SKM-1 treated with dmso at 0.1 percent for 144 hours (cell line): ENCODE data around the gene STX1A.

ENCODE experiments used
- DNase-seq: peaks from one replicate; lab custom pipeline; 2025; ENCODE audit not compliant: unreplicated experiment; lab: John Stamatoyannopoulos, UW

Gene STX1A

GRCh38 chr7:73708961-73709549 lies 10.4 kb downstream of the STX1A start:
- DNase-seq = no peak

- DNase-seq = no peak
Observed at GRCh38 chr7:73707045-73707631, 12.3 kb downstream of the STX1A start.

DNA sequence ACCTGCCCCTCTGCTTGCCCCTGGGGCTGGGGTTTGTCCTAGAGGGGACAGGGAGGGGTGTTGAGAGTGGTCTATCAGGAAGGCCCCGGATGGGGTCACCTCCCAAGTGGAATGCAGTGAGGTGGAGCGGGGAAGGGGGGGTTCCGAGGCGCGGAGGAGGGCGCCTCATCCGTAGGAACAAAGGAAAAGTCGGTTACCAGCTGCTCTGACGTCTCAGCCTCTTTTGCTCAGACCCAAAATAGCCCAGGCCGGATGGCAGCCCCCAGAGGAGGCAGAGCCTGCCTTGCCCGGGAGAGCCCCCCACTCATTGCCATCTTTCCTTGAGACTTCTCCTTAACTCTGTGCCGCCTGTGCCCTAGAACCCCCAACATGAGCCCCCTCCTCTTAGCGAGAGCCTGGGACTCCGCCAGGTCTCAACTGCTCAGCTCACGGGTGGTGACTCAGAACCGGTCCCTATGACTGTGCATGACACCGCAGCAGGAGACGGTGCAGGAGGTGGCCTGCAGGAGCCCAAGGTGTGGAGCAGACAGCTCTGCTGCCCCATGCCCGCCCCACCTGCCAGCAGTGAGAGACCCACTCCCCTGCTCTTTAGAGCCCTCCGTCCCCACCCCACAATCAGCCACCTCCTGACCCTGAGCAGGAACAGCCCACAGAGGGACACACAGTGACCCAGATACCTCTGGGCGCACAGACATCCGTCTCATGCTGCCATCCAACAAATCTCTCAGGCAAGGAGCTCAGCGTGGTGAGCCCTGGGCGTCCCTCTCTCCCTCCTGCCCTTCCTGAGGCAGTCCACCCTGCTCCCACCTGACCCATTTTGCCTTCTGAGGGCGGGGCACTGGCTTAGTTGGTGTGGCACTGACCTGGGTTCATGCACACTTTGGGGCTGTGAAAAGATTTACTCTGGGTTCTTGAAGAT lies 13.1 kb downstream of the STX1A start:
- no peak for DNase-seq

GRCh38 chr7:73705551-73705920 lies 13.9 kb downstream of the STX1A start:
- DNase-seq = no peak

DNA sequence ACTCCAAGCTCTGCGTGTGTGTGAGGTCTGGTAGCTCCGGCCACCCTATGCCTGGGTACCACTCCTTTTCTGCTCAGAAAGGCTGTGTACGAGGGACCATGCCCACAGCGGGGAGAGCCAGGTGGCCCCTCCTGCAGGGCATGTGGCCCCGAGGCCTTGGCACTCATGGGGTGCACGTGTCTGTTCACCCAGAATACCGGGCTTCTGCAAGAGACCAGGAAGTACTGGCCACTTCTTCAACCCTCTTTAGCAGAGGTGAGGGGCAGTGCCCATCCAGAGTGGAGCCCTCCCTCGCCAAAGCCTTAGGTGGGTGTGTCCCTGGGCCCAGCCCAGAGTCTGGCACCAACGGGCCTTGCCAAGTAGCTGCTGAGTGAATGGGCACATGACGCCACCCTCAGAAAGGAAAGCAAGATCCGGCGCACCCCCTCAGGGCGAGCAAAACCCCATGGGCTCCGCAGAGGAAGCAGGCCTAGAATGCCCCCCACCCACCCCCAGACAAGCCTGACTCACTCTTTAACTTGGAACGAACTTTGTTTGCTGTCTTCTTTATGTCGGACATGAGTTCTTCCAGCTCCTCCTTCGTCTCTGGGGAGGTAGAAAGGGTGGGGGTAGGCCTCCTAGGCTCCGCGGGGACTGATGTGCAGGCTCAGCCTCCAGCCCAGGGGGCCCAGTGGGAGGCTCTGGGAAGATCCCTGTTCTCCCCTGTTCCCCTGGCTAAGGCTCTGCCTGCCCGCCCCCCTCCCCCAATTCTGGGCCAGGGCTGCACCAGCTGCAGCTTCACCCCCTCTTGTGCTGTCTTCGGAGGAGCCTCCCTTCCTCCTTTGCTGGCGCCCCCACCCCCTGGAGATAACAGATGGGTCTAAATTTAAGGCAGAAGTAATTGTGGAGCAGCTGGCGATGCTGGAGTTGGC lies 14.6 kb downstream of the STX1A start:
- DNase-seq = no peak

GRCh38 chr7:73703757-73704639 lies 15.5 kb downstream of the STX1A start:
- DNase-seq = no peak

GRCh38 chr7:73703225-73703624 lies 16.2 kb downstream of the STX1A start:
- no peak for DNase-seq

- DNase-seq = no peak
Observed at GRCh38 chr7:73702665-73703064, 16.8 kb downstream of the STX1A start.

DNA sequence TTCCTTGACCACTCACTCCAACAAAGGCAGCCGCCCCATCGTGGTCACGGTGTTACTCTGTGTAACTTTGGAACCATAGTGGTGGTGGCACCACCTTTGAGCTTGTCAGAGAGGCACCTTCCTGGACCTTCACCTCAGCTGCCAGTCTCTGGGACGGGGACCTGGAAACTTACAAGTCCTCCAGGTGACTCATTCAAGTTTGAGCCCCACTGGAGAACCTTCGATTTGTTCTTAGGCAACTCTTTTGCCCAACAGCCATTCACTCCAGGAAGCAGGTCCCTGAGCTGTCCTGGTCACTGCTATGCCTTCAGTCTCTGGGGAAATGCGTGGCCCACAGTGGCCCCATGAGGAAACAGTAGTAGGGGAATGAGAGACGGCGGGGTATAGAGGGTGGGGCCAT lies 17.2 kb downstream of the STX1A start:
- no peak for DNase-seq

DNA sequence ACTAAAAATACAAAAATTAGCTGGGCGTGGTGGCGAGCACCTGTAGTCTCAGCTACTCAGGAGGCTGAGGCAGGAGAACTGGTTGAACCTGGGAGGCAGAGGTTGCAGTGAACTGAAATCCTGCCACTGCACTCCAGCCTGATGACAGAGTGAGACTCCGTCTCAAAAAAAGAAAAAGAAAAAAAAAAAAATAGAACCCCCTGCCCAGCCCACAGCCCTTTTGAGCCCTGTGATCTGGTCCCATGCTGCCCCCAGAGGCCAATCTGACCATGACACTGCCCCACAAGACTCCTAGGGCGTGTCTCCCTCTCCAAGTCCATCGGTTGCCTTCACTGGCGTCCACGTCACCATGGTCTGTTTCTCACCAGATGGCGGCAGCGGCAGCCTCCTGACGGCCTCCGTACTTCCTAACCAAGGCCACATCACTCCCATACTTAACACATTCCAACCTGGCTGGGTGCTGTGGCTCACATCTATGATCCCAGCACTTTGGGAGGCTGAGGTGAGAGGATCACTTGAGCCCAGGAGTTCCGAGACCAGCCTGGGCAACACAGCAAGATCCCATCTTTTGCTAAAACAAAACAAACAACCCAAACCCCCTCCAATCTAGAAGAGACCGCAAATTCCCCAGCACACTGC lies 18.0 kb downstream of the STX1A start:
- DNase-seq = no peak

DNA sequence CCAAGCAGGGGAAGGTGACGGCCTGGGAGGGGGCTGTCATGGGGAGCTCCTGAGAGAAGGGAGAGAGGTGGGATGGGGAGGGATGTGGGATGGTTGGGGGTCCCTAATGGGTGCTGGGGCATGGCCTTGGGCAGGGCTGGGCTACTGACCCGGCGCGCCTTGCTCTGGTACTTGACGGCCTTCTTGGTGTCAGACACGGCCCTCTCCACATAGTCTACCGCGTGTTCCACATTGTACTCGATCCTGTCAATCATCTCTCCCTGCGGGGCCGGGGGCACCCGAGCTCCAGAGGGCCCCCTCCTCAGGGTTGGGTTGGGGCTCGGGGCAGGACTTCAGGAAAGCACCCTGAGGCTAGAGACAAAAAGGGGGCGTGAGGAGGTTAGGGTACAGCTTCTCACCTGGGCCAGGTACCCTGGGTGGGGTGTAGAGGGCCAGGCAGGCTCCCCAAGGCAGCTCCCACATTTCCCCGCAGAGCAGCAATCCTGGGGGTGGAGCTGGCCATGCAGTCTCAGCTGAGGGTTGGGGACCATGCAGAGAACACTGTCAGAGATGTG lies 18.8 kb downstream of the STX1A start:
- DNase-seq = no peak

GRCh38 chr7:73700069-73700423 lies 19.4 kb downstream of the STX1A start:
- DNase-seq = no peak

DNA sequence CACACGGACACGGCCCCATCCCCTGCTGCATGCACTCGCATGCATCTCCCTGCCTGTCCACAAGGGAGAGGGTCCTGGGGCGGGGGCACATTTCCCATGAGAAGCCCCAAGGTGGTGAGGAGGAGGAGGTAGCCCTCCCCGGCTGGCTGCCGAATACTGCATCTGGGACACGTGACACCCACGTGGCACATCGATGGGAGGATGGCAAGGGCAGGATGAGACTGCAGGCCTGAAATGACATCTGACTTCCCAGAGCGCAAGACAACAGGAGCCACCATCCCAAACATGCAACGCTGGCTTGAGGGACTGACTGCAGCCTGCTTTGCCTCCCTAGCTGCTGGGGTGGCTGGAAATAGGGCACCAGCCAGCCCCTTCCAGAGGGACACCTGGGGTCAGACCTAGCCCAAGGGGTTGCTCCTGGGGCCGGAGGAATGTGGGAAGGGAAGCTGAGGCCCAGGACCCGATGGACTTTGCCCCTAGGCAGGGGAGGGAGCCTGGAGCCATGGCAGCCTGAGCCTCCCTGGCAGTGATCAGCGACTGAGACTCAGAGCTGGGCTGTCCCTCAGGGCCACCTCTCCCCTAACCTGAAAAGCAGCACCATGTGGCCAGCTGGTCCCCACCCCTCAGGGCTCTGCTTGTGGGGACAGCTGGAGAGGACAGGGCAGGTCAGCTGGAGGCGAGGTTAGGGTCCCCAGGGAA lies 19.9 kb downstream of the STX1A start:
- no peak for DNase-seq

GRCh38 chr7:73698410-73698809 lies 21.1 kb downstream of the STX1A start:
- DNase-seq = no peak

GRCh38 chr7:73696372-73696771 lies 23.1 kb downstream of the STX1A start:
- DNase-seq = no peak

GRCh38 chr7:73690646-73691045 lies 28.8 kb downstream of the STX1A start:
- no peak for DNase-seq

DNA sequence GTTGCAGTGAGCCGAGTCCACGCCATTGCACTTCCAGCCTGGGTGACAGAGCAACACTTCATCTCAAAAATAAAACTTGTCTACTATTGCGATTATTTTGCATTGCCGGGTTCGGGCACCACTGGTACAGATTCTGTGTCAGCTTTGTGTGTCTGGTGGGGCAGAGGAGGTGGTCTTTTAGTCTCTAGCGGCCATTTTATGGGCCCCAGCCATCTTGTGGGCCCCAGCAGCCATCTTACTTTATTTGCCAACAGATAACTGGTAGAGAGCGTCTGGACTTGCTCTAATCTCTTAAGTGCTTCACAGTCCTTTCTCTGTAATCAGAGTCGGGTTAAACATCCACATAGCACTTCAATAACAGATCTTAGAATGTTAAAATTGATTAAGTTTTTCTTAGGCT lies 31.2 kb downstream of the STX1A start:
- no peak for DNase-seq

- DNase-seq = no peak
Observed at GRCh38 chr7:73685311-73685710, 34.2 kb downstream of the STX1A start.
